HG02973 (cell line): Measurements from ENCODE around the gene ZNF24.

ENCODE experiments used
- ATAC-seq: cut with Tn5 transposase; IDR thresholded peaks from one replicate; pipeline ENCODE4 v1.9.1; 2021; ENCODE audit warnings: moderate library complexity; ENCODE audit not compliant: unreplicated experiment

The ZNF24 gene

DNA sequence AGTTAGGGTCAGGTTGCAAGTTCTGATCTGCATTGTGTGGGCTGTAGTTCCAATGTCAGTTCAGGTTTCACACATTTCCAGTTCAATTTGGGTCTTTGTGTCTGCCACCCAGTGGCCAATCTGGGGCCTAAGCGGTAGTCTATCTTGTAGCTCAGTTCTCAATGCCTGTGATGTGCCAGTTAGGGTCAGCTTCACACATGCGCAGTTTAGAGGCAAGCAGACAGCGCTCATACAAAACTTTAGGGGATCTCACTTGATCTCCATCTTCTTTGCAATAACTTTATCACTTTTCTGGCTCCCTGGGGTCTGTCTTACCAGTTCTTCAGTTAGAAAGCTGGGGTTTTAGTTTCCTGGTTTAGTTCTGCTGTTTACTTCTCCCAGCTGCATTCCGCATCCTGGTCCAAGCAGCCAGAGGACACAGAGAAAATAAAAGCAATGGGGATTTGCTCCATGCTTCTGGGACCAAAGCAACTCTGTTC is 11.0 kb upstream of the ZNF24 start:
- peak; percentile 87 for ATAC-seq

DNA sequence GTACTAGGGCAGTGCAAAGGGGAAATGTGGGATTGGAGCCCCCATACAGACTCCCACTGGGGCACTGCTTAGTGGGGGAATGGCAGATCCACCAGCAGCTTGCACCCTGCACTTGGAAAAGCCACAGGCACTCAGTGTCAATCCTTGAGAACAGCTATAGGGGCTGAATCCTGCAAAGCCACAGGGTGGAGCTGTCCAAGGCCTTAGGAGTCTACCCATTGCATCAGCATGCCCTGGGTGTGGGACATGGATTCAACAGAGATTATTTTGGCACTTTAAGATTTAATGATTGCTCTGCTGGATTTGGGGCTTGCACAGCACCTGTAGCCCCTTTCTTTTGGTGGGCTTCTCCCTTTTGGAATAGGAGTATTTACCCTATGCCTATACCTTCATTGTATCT is 8.6 kb upstream of the ZNF24 start:
- no peak for ATAC-seq

DNA sequence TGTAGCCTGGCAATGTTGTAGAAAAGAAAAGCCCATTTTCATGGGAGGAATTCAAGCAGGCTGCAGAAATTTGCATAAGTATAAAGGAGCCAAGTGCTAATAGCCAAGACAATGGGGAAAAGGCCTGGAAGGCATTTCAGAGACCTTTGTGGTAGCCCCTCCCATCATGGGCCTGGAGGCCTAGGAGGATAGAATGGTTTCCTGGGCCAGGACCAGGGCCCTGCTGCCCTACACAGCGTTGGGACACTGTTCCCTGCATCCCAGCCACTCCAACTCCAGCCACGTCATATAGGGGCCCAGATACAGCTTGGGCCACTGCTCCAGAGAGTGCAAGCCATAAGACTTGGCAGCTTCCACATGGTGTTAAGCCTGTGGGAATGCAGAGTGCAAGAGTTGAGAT is 8.1 kb upstream of the ZNF24 start:
- no peak for ATAC-seq

DNA sequence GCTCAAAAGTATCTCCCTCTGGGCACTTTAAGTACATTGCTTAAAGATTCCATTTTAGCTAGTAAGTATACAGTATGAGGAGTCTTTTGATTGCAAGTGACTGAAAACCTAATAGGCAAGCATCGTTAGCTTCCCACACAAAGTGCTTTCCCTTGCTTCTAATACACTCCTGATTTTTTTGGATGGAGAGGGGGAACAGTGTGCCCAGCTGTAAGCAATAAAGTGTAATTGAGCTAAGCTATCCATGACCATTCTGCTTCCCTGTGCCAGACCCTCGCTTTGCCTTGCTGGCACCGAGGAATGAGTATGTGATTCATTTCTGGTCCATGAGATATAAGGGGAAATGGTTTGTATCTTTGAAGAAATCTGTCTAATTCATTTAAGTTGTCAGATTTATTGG is 3.8 kb upstream of the ZNF24 start:
- ATAC-seq: no peak

GRCh38 chr18:35345950-35346349 is 1.7 kb upstream of the ZNF24 start:
- ATAC-seq: no peak

DNA sequence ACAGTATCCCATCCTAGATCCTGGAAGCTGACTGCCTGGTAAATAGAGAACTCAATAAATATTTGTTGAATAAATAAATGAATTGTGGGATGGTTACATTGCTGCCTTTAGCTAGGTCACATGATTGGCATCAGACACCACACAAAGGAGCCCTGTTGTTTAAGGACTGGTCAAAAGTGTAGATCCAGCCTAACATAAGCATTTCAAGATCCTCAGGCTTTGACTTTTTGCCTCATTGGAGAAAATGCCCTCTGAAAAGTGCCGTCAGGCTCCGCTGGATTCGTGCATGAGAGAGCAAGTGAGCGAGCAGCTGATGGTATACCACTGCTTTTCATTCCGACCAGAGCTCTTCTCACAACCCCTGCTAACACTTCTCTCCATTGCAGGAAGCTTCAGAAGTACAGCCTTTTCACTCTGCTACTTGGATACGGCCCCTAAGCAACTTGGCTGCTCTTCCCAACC is 1.3 kb upstream of the ZNF24 start:
- ATAC-seq: peak; percentile 29

DNA sequence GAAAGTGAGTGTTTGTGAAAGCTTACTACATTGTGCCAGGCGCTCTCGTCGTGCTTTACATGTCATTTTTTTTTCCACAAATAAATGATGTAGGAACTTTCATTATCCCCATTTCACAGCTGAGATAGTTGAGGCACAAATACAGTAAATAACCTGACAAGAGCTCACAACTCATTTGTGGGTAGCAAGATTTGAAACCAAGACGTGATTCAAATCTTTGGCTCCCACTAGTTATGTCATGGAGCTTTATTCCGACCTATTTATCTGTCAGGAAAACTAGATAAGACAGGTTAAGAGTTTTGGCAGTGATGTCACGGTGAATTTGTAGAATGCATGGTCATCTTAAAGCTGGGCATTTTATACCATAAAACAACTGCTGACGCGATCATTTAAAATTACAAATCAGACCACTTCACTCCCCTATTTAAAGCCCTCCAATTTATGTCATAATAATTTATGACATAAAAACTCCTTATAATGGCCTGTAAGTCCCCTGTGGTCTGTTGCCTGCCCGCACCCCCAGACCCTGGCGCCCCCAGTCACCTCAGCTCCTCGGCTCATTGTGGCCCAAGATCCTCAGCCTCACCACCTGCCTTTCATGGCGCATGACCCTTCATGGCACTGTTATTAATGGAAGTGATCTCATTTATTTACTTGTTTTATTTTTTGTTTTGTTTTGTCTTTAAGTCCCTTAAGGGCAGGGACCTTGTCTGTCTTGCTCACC is 678 bp upstream of the ZNF24 start:
- ATAC-seq: no peak

DNA sequence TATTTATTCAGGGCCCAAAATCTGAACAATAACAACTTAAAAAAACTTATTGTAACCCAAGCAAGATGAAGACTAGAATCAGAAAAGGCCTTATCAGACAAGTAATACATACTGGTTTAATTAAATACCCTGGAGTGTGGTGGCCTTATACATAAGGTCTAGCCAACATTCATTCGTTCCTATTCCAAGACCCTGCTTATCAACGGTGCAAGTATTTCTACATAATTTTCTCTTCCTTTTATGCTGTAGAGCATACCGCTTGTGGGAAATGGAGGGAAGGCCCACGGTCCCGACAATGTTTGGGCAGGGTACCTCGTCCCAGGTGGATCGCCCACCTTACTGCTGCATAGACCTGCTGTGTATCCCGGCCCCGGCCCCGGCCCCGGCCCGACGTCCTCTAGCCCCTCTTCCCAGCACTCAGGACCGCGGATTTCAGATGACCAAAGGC is 708 bp downstream of the ZNF24 start:
- ATAC-seq: no peak

DNA sequence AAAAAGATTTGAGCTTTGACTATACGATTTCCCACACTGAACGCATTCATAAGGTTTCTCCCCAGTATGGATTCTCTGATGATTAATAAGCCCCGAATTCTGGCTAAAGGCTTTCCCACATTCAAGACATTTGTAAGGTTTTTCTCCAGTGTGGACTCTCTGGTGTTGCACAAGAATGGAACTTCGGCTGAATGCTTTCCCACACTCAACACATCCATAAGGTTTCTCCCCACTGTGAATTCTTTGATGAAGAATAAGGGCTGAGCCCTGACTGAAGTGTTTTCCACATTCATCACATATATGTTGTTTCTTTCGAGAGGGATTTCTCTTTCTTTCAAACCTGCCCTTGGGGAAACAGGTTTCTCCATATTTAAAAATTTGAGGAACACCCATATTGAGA is 6.9 kb downstream of the ZNF24 start:
- no peak for ATAC-seq

DNA sequence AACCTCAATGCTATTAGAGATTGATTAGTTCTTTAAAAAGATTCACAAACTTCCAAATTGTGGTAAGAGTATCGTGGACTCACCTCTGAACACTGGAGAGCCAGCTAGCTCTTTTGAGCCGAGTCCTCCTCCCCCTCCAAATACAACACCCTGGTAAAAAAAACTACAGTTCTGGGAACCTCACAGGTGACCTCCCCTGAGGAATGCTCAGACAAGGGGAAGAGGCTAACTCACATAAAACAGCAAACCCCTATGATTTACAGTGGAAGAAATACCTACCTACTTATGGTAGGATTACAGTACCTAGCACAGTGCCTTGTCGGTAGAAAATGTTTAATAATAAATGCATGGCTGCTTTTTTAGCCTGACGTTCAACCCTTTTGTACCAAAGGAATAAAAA is 8.4 kb downstream of the ZNF24 start:
- ATAC-seq: no peak

GRCh38 chr18:35334821-35335220 is 9.4 kb downstream of the ZNF24 start:
- ATAC-seq: no peak

DNA sequence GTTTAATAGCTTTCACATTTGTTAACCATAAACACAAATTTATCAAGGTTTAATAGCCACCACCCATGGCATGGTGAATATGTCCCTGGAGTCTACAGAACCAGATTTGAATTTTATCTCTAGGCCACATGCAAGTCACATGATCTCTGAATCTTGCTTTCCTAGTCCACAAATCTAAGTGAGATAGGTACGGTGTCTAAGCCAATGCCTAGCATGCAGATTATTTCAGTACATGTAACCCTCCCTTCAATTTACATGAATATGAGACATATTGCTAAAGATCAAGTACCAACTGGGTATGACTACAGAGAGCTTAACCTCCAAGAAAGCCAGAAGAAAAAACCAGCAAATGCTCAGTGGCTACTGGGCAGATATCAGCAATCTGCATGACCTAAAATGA is 10.0 kb downstream of the ZNF24 start:
- ATAC-seq: no peak

GRCh38 chr18:35331367-35332087 is 12.7 kb downstream of the ZNF24 start:
- no peak for ATAC-seq

DNA sequence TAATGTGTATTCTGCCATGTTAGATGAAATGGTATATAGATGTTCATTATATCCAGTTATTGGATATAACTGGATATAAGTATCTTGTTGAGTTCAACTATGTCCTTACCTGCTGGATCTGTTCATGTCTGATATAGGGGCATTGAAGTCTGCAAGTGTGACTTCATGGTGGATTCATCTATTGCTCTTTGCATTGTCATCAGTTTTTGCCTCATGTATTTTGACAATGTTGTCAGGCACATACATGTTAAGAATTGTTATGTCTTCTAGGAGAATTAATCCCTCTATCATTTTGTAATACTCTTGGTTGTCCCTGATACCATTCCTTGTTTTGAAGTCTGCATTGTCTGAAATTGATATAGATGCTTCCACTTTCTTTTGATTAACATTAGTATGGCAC is 15.4 kb downstream of the ZNF24 start:
- no peak for ATAC-seq

DNA sequence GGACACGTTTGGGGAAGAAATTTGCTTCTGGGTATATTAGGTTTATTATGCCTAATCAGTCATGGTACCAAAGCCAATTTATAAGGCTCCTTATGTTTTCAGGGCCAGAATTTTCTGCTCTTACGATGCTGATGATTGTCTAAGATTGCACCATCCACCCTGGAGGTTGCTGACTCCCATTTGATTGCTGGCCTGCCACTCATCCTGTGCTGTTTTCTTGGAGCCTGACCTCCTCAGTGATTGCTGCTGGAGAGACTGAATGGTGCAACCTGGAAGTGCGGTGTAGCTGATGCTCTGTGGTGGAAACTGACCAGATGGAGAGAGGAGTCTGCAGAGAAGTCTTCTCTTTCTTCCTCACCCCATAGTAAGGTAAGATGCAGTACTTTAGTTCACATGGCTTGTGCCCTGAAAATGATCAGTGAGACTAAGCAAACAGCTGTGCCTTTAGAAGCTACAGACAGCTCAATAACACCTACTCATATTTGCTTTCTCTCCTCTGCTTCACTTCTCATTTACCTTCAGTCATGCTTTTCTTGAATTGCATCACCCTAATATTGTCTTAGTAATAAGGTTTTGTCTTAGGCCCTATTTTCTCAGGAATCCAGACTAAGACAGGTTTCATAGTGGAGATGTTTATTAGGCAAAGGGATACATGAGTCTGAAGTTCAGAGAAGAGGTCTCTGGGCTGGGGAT is 17.4 kb downstream of the ZNF24 start:
- peak; percentile 54 for ATAC-seq

DNA sequence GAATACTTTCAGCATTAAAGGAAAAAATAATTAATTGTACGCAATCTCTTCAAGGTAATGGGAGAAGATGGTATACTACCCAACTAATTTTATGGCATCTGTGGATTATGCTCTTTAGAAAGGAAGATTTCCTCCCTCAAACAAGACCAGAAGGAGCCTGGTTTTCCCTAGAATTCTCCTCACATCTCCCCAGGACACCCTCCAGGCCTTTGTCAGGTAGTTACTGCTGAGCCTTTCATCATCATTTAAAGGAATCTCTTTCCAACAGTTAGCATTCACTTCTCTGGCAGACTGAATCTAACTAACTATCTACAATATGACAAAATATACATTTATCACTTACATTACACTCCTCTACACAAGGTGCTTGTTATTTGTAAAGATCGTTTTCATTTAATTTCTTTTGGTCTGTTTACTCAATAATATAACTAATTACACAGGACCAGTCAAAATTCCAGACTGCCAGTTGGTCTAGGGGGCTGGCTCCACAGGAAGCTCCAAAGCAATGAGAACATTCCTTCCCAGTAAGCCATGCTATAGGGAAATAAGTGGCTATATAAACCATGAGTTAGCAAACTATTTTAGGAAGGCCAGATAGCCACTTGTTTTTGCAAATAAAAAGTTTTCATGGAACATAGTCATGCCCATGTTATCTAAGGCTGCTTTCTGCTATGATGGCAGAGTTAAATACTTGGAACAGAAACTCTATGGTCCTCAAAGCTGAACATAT is 19.1 kb downstream of the ZNF24 start:
- ATAC-seq: no peak

DNA sequence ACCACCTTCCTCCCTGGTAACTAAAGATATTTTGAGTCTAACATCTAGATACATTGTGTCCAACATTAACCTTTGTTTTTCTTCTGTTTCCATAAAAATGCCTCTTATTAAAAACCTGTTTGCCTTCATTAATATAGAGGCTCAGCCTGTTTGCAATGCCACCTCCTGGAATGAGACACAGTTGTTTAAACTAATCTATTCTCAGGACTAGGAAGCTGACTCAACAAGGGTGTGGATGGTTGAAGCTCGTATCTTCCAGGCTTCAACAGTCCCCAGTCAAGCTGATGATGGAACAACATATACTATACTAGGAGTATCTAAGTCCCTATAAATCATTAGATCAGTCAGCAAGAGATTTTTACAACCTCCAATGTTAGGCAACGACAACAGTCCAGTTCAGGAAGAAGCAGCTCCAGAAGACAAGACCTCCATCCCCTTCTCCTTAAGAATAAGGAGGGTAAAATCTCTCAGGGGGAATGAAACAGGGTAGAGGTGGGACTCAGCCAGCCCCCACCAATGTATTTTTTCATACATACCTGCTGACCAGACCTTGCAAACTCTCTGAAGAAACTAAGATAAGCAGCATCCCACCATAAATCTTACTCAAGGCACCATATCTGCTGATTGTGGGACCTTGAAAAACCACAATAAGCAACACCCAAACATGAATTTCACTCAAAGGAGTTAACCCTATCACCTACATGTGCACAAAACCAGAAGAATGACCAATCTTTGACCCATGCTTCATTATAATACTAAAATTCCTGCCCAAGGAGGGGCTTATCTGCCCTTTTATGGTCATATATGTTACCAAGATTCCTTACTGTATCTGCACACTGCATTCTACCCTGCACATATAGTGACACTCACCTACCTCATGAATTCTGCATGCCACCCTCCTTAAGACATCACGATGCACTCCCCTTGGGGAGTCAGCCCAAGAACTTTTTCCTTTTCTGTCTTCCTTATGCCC is 21.4 kb downstream of the ZNF24 start:
- ATAC-seq: no peak

DNA sequence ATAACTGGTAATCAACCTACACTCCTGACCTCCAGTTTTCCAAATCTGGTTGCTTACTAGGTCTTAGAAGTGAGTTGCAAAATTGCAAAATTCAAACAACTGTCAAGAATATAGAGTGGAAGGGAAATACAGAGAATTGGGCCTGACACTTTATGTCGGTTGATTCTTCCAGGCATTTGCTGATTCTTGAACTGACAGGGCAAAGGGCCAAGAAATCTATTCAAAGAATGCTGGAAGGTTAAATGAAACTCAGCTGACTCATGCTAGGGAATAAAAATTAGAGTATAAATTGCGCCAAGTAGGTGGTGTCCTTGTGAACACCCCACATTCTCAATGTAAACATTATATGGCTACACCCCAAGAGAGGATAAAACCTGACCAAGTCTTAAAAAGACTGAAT is 32.7 kb downstream of the ZNF24 start:
- ATAC-seq: no peak

DNA sequence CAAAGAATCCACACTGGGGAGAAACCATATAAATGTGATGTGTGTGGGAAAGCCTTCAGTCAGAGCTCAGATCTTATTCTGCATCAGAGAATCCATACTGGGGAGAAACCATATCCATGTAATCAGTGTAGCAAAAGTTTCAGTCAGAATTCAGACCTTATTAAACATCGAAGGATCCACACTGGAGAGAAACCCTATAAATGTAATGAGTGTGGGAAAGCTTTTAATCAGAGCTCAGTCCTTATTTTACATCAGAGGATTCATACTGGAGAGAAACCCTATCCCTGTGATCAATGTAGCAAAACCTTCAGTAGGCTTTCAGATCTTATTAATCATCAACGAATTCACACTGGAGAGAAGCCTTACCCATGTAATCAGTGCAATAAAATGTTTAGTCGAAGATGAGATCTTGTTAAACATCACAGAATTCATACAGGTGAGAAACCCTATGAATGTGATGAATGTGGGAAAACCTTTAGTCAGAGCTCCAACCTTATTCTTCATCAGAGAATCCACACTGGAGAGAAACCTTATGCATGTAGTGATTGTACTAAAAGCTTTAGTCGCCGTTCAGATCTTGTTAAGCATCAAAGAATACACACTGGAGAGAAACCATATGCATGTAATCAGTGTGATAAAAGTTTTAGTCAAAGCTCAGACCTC is 37.5 kb downstream of the ZNF24 start:
- no peak for ATAC-seq
